DMS53 (cell line): ENCODE measurements around the gene MECR.
"Not testable (repeated sequence)": the region's sequence is repeated elsewhere in the genome, so short reads cannot be mapped to it uniquely, and the experiment has no call there.

Experiments used
- DNase-seq: peaks from one replicate; lab custom pipeline; 2025; lab: John Stamatoyannopoulos, UW

MECR gene

GRCh38 chr1:29169976-29170375, 60.8 kb downstream of the MECR start:
- no peak for DNase-seq

- DNase-seq, result no peak
Observed at GRCh38 chr1:29167904-29168303, 62.8 kb downstream of the MECR start.

GRCh38 chr1:29166291-29166878, 64.3 kb downstream of the MECR start:
- no peak for DNase-seq

GRCh38 chr1:29164588-29164987, 66.1 kb downstream of the MECR start:
- DNase-seq, result no peak

- DNase-seq, result no peak
Observed at GRCh38 chr1:29162476-29163138, 68.1 kb downstream of the MECR start.

- DNase-seq, result no peak
Observed at GRCh38 chr1:29162025-29162424, 68.7 kb downstream of the MECR start.

- no peak for DNase-seq
Observed at GRCh38 chr1:29159773-29160172, 71.0 kb downstream of the MECR start.

- DNase-seq, result no peak
Observed at GRCh38 chr1:29157269-29157601, 73.5 kb downstream of the MECR start.

GRCh38 chr1:29156543-29157268, 74.0 kb downstream of the MECR start:
- peak; percentile 31 for DNase-seq

GRCh38 chr1:29152046-29152805, 78.5 kb downstream of the MECR start:
- DNase-seq, result no peak

- not testable (repeated sequence) for DNase-seq
Observed at GRCh38 chr1:29150346-29150745, 80.4 kb downstream of the MECR start.

- DNase-seq, result no peak
Observed at GRCh38 chr1:29148656-29149491, 81.9 kb downstream of the MECR start.

- no peak for DNase-seq
Observed at GRCh38 chr1:29145739-29146437, 84.8 kb downstream of the MECR start.

- DNase-seq, result no peak
Observed at GRCh38 chr1:29144178-29144577, 86.6 kb downstream of the MECR start.

- DNase-seq, result no peak
Observed at GRCh38 chr1:29142714-29143113, 88.0 kb downstream of the MECR start.
